ENCODE results near the gene RGP1. TPM values are rescaled to one million over a fixed set of nuclear protein-coding genes. Genes with fewer than 3 reads are reported as not detected.

Gene RGP1
- total RNA-seq, 4 donors from 2014 or later: 18.6 to 21.3 (median 20.2) TPM

- no peak overlapping the region for H3K4me3 ChIP-seq
- H3K4me1 ChIP-seq: no peaks in the 10 kb centered on the region
- DNase-seq (ENCODE audit: low spot score in 2 of 2): no peak
- WGBS, 2 donors: 92 to 93% methylated on average over 26 of the region's 26 CpGs
- H3K27ac ChIP-seq: no peak overlapping the region
- TF ChIP-seq POLR2A (IDR thresholded peaks at IDR 0.05): no peak
- no peak for TF ChIP-seq EP300 (IDR thresholded peaks at IDR 0.05)
- TF ChIP-seq, protein P1, sequence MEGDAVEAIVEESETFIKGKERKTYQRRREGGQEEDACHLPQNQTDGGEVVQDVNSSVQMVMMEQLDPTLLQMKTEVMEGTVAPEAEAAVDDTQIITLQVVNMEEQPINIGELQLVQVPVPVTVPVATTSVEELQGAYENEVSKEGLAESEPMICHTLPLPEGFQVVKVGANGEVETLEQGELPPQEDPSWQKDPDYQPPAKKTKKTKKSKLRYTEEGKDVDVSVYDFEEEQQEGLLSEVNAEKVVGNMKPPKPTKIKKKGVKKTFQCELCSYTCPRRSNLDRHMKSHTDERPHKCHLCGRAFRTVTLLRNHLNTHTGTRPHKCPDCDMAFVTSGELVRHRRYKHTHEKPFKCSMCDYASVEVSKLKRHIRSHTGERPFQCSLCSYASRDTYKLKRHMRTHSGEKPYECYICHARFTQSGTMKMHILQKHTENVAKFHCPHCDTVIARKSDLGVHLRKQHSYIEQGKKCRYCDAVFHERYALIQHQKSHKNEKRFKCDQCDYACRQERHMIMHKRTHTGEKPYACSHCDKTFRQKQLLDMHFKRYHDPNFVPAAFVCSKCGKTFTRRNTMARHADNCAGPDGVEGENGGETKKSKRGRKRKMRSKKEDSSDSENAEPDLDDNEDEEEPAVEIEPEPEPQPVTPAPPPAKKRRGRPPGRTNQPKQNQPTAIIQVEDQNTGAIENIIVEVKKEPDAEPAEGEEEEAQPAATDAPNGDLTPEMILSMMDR (IDR thresholded peaks at IDR 0.05): no peak
- H3K9me3 ChIP-seq: no peaks in the 10 kb centered on the region
- peaks cover 17 to 100% (median 78%) of the 10 kb centered on the region in 3 donors for H3K36me3 ChIP-seq
- H3K27me3 ChIP-seq: no peaks in the 10 kb centered on the region
Measured at GRCh38 chr9:35703906-35704672, 45.0 kb upstream of the RGP1 start.

- Histone ChIP-seq H3K27me3 (no peaks in the 10 kb centered on the region), H3K27ac (no peak overlapping the region), H3K36me3 (peaks cover 17 to 99% (median 76%) of the 10 kb centered on the region in 3 donors), H3K9me3 (no peaks in the 10 kb centered on the region), H3K4me1 (no peaks in the 10 kb centered on the region), H3K4me3 (no peak overlapping the region)
- 81 to 88% methylated on average over 7 to 8 of the region's 8 CpGs for WGBS, 2 donors
- DNase-seq (ENCODE audit: low spot score in 2 of 2): no peak
- TF ChIP-seq, protein P1 (IDR thresholded peaks at IDR 0.05): no peak
Measured at GRCh38 chr9:35705372-35705771, 43.7 kb upstream of the RGP1 start.

DNA sequence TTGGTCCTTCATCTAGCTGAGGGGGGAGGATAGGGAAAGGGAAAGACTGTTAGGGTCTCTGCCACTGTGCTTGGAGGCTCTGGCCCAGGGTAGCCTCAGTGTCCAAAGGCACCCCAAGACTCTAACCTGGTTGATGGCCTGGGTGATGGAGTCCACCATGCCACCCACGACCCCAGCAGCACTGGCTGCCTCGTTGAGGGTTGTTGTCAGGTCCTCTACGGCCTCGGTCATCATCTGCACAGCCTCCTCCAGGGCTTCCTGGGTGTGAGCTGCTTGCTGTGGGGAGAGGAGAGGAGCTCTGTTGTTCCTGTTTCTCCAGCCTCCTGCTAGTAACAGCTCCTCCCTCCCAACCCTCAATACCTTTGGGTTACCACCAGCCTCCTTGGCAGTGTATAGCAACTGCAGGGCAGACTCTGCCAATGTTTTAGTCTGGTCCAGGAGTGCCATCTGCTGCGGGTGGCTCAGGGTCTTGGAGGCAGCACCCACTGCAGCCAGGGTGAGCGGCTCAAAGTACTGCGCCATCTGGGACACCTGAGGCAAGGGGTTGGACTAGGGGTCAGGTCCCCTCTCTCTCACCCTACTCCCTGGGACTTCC, 43.2 kb upstream of the RGP1 start:
- 93 to 96% methylated on average over 6 to 7 of the region's 7 CpGs for WGBS, 2 donors
- H3K27me3 ChIP-seq: no peaks in the 10 kb centered on the region
- H3K4me1 ChIP-seq: no peaks in the 10 kb centered on the region
- no peak for DNase-seq (ENCODE audit: low spot score in 2 of 2)
- H3K36me3 ChIP-seq: peaks cover 17 to 99% (median 78%) of the 10 kb centered on the region in 3 donors
- no peak overlapping the region for H3K27ac ChIP-seq
- no peak for TF ChIP-seq EP300 (IDR thresholded peaks at IDR 0.05)
- no peak for TF ChIP-seq POLR2A (IDR thresholded peaks at IDR 0.05)
- TF ChIP-seq, protein P1 (IDR thresholded peaks at IDR 0.05): no peak
- no peak overlapping the region for H3K4me3 ChIP-seq
- H3K9me3 ChIP-seq: no peaks in the 10 kb centered on the region

- Histone ChIP-seq H3K27me3 (no peaks in the 10 kb centered on the region), H3K9me3 (no peaks in the 10 kb centered on the region), H3K27ac (no peak overlapping the region), H3K4me3 (no peak overlapping the region), H3K4me1 (no peaks in the 10 kb centered on the region), H3K36me3 (peaks cover 19 to 99% (median 83%) of the 10 kb centered on the region in 3 donors)
- no peak for TF ChIP-seq EP300 (IDR thresholded peaks at IDR 0.05)
- TF ChIP-seq, protein P1 (IDR thresholded peaks at IDR 0.05): no peak
- TF ChIP-seq POLR2A (IDR thresholded peaks at IDR 0.05): no peak
- 90 to 91% methylated on average over 9 to 10 of the region's 10 CpGs for WGBS, 2 donors
- DNase-seq (ENCODE audit: low spot score in 2 of 2): no peak
Measured at GRCh38 chr9:35706951-35707350, 42.1 kb upstream of the RGP1 start.

- WGBS, 2 donors: 93 to 95% methylated on average over 4 of the region's 4 CpGs
- Histone ChIP-seq H3K9me3 (no peaks in the 10 kb centered on the region), H3K4me3 (no peak overlapping the region), H3K27me3 (no peaks in the 10 kb centered on the region), H3K27ac (no peak overlapping the region), H3K36me3 (peaks cover 21 to 99% (median 85%) of the 10 kb centered on the region in 3 donors), H3K4me1 (no peaks in the 10 kb centered on the region)
- TF ChIP-seq EP300 (IDR thresholded peaks at IDR 0.05) (no peak), POLR2A (IDR thresholded peaks at IDR 0.05) (no peak)
- TF ChIP-seq, protein P1 (IDR thresholded peaks at IDR 0.05): no peak
- no peak for DNase-seq (ENCODE audit: low spot score in 2 of 2)
Measured at GRCh38 chr9:35708146-35708545, 40.9 kb upstream of the RGP1 start.
